Cardiac fibroblast (primary cell): ENCODE measurements around the gene CNIH1.
"Not testable (repeated sequence)": the region's sequence is repeated elsewhere in the genome, so short reads cannot be mapped to it uniquely, and the experiment has no call there.

Source experiments
- DNase-seq, 2 donors: peaks; one replicate each; pipeline versions ENCODE4 v3.0.0 to v3.0.0-alpha.2; 2010; ENCODE audit warnings: low read depth in 2 of 2
- H3K4me3 ChIP-seq, 2 donors: replicated peaks in 1 of 2; 1 replicate in 1 of 2; 2 replicates in 1 of 2; pipeline ENCODE4 v1.5.1; 2011; ENCODE audit warnings: low read depth in 2 of 2, low read length in 2 of 2, mild to moderate bottlenecking in 2 of 2, moderate library complexity in 1 of 2
- TF ChIP-seq, protein P1 (sequence below): IDR thresholded peaks from one replicate; pipeline ENCODE4 v1.5.1; 2011; ENCODE audit warnings: low read depth, mild to moderate bottlenecking, low read length, inconsistent platforms

CNIH1 gene

DNA sequence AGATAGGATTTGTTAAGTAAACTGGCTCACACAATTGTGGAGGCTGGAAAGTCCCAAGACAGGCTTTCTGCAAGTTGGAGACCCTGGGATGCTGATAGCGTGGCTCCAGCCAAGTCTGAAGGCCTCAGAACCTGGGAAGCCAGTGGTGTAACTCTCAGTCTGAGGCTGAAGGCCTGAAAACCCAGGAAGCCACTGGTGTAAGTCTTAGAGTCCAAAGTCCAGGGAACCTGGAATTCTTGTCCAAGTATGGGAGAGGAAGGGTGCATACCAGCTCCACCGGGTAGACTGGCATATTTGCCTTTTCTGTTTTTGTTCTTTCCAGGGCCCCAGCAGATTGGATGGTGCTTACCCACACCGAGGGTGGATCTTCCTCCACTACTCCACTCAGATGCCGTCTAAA, 29.5 kb upstream of the CNIH1 start:
- no peak overlapping the region for H3K4me3 ChIP-seq
- no peak for DNase-seq
- TF ChIP-seq, protein P1, sequence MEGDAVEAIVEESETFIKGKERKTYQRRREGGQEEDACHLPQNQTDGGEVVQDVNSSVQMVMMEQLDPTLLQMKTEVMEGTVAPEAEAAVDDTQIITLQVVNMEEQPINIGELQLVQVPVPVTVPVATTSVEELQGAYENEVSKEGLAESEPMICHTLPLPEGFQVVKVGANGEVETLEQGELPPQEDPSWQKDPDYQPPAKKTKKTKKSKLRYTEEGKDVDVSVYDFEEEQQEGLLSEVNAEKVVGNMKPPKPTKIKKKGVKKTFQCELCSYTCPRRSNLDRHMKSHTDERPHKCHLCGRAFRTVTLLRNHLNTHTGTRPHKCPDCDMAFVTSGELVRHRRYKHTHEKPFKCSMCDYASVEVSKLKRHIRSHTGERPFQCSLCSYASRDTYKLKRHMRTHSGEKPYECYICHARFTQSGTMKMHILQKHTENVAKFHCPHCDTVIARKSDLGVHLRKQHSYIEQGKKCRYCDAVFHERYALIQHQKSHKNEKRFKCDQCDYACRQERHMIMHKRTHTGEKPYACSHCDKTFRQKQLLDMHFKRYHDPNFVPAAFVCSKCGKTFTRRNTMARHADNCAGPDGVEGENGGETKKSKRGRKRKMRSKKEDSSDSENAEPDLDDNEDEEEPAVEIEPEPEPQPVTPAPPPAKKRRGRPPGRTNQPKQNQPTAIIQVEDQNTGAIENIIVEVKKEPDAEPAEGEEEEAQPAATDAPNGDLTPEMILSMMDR = no peak

DNA sequence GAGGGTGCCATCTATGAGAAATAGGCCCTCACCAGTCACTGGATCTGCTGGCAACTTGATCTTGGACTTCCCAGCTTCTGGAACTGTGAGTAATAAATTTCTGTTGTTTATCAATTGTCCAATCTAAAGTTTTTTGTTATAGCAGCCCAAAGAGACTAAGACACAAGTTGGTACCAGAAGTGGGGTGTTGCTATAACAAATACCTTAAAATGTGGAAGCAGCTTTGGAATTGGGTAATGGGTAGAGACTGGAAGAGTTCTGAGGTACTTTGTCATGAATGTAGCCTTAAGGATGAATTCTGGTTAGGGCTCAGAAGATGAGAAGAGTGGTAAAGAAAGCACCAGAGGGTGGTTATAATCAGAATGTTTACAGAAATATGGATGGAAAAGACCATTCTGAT, 26.1 kb upstream of the CNIH1 start:
- DNase-seq = no peak

DNA sequence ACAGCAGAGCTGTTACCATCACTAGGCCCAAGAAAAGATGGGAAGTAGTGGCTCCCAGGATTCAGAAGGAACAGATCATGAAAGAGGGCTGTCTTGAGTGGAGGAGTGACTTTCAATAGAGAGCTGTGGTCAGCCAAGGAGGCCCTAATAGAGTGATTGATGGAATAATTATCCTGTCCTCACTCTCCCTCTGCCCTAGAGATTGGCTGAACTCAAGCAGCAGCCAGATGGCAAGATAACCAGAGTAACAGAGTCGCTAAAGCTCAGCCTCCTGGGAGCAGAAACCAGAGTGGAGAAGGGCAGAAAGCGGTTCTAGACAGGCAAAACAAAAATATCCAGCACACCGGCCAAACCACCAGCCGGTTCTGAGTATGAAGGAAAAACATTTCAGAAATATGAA, 24.5 kb upstream of the CNIH1 start:
- DNase-seq = no peak
- TF ChIP-seq, protein P1 = no peak
- H3K4me3 ChIP-seq = no peak overlapping the region

More for the DNA sequence above, 26.1 kb upstream of the CNIH1 start:
- H3K4me3 ChIP-seq = no peak overlapping the region
- TF ChIP-seq, protein P1 = no peak

DNA sequence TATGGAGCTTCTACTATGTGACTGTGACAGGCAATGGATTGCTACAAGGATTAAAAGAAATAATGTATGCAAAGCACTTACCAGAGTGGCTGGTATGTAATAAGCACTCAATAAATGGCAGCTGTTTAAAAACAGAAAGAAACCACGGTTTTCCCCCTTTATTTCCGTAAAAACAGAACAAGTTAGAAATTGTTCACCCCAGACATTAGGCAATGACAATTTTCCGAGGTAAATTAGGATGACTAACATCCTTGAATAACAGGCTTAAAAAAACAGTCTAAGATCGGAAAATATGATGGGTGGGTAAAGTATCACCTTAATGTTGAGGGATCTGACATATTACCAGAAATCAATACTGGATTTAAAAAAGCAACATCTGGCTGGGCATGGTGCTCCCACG, 20.9 kb upstream of the CNIH1 start:
- H3K4me3 ChIP-seq = no peak overlapping the region
- TF ChIP-seq, protein P1 = no peak
- peak in 1 of 2 donors; percentile 59 for DNase-seq

DNA sequence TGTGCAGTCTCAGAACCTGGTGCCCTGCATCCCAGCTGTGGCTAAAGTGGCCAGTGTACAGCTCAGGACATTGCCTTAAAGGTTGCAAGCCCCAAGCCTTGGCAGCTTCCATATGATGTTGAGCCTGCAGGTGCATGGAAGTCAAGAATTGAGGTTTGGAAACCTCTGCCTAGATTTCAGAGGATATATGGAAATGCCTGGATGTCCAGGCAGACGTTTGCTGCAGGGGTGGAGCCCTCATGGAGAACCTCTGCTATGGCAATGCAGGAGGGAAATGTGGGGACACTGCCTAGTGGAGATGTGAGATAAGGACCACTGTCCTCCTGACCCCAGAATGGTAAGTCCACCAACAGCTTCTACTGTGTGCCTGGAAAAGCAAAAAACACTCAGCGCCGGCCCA, 17.9 kb upstream of the CNIH1 start:
- no peak for DNase-seq
- H3K4me3 ChIP-seq = no peak overlapping the region
- TF ChIP-seq, protein P1 = no peak

DNA sequence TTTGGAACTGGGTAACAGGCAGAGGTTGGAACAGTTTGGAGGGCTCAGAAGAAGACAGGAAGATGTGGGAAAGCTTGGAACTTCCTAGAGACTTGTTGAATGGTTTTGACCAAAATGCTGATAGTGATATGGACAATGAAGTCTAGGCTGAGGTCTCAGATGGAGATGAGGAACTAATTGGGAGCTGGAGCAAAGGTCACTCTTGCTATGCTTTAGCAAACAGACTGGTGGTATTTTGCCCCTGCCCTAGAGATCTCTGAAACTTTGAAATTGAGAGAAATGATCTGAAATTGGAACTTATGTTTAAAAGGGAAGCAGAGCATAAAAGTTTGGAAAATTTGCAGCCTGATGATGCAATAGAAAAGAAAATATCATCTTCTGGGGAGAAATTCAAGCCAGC, 17.4 kb upstream of the CNIH1 start:
- DNase-seq, H3K4me3 ChIP-seq: not testable (repeated sequence)

DNA sequence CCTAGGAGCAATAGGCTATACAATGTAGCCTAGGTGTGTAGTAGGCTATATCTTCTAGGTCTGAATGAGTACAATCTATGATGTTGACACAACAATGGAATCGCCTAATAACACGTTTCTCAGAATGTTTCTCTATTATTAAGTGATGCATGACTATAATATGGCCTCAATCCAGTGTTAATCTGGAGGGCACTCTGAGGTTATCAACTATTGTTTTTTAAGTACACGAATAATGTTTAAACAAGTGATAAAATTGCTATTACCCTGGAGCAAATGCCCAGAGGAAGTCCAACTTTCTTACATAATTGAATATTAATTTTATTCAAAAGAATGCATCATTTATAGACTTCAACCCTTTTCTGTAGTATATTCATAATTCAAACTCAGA, 16.4 kb upstream of the CNIH1 start:
- TF ChIP-seq, protein P1 = no peak
- H3K4me3 ChIP-seq = no peak overlapping the region
- DNase-seq = no peak

DNA sequence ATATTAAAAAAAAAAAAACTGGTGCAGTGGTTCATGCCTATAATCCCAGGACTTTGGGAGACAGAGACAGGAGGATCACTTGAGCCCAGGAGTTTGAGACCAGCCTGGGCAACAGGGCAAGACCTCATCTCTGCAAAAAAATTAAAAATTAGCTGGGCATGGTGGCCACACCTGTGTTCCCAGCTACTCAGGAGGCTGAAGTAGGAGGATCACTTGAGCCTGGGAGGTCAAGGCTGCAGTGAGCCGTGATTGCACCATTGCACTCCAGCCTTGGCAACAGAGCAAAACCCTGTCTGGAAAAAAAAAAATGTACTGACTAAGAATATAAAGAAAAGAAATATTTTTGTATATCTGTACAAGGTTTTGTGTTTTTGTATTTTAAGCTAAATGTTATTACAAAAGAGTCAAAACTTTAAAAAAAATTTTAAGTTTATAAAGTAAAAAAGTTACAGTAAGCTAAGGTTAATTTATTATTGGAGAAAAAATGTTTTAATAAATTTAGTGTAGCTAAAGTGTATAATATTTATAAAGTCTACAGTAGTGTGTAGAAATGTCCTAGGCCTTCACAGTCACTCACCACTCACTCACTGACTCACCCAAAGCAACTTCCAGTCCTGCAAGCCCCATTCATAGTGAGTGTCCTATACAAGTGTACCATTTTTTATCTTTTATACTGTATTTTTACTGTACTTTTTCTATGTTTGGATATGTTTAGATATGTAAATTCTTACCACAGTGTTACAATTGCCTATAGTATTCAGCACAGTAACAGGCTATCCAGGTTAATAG, 15.8 kb upstream of the CNIH1 start:
- not testable (repeated sequence) for H3K4me3 ChIP-seq
- DNase-seq = peak in 1 of 2 donors; percentile 53
